Sciatic nerve (tissue), 2 donors: Measurements from ENCODE around the gene AIPL1. TPM values are rescaled to one million over a fixed set of nuclear protein-coding genes. Genes with fewer than 3 reads are reported as not detected.

Experiments used
- ATAC-seq: fragments of 200-7000 bp; cut with Tn5 transposase; one replicate; pipeline ENCODE4 v1.9.1; 2020; ENCODE audit warnings: mild to moderate bottlenecking, moderate library complexity
- DNase-seq: peaks from one replicate; pipeline ENCODE4 v3.0.0-alpha.2; 2020; ENCODE audit warnings: low spot score
- intact Hi-C: fragments of 100-400 bp; cut with DNase I; formaldehyde crosslinking; loops from one replicate; pipeline ENCODE4 v1.14.2; 2022
- total RNA-seq: library from RNA; stranded (reverse); fragmentation: NEBNext Ultra II Directional; extraction: Animal tissue kit (Norgen Biotek cat#: 25700); gene quantifications from one replicate; pipeline ENCODE4 v1.2.1, GENCODE V29; 2021
- donor health status: DM: no; HTN: no; CAD: no.
- donor health status: DM: no; HTN: no; CAD: no.

AIPL1 gene
- total RNA-seq, 1 donor from 2014 or later, result not detected

DNA sequence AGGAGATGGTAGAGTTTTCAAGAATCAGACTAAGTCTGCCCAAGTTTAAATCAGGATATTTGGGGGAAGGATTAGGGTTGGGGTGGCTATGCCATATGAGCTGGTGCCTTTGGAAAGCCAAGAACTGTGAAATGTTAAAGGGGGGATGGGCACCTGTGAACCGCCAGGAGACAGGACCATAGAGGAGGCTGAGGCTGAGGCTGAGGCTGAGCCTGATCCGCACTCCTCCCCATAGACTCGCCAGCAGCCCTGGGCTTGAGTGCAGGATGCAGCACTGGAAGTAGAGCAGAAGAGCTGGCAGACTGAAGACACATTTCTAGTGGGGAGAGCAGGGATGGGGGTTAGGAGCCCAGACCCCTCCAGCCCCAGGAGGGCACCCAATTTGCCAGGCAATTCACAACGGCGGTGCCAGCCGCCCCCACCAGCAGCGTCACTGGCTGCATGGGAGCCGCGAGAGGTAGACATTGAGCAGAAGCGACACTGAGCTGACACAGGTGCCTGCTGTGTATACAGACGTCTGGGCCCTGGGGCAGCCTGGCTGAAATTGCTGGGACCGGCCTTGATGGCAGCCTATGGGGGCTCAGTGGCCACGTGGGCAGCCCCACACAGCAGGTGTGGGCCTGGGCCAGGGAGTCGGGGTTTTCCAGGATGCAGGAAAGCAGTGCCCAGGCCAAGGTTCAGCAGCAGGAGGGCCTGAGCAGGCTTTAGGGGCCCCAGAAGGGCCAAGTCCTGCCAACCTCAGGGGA is 18.5 kb upstream of the AIPL1 start:
- intact Hi-C loops, result no loop called here

DNA sequence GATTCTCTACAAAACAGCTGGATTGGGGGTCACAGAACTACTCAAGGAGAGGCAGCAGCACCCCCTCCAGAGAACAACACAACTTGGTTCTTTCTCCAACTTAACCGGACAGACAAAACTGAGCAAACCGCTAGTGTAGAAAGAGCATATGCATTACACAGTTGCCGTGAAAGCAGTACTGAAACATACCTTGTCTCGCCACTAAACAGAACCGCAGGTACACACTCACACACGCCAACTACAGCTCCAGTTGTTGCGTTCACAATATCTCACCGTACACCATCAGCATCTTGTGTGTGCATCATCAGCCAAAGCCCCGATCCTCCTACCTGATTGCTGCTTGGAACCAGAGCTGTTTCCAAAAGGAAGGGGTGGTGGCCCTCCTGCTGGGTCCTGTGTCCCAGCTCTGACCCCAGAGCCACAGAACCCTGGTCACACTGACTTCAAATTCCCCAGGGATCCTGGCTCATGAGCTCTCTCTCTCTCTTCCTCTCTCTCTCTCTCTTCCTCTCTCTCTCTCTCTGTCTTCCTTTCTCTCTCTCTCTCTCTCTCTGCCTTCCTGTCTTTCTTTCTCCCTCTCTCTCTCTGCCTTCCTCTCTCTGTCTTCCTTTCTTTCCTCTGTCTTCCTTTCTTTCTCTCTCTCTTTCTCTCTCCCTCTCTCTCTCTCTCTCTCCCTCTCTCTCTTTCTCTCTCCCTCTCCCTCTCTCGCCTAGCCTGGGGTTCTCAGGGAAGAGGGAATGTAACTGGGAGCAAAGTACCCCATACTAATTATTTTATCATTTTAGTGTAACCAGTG is 17.7 kb upstream of the AIPL1 start:
- ATAC-seq (no peak), DNase-seq (no peak)
- intact Hi-C loops, result no loop called here

More for the DNA sequence above, 18.5 kb upstream of the AIPL1 start:
- DNase-seq (no peak), ATAC-seq (no peak)

DNA sequence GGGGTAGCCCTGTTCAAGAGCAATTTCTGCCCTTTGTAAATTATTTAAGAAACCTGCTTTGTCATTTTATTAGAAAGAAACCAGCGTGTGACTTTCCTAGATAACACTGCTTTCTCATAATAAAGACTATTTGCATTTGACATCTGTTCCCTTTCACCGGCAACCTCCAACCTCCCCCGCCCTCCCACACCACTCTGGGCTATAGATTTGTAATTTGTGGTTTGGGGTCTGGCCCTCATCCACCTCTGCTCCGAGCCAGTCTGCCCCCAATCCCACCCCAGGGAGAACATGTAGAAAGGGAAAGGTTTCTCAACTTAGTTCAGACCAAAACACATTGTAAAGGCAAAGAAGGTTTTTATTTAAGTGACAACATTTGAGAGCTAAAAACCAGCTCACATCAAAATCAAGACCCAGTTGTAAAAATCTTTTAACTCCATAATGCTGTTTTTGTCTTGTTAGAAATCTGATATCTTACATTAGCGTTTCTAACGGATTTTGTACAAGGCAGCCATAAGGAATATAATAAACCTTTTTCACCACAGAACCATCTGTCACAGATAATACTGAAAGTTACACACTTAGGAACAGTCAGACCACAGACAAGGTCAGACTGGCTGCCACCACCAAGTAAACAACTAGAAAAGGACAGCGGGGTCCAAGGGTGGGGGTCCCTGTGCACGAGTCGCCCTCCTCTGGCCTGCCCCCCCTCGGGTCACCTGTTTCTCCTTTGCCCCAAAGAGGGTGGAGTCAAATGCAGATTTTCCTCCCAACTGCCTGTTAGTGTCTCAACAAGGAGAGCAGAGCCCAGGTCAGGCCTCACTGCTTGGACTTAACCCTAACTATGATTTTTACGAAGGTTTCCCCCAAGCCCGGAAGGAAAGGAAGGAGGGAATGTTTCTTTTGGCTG is 16.3 kb upstream of the AIPL1 start:
- intact Hi-C loops, result no loop called here
- DNase-seq, result no peak
- ATAC-seq, result peak; percentile 33

DNA sequence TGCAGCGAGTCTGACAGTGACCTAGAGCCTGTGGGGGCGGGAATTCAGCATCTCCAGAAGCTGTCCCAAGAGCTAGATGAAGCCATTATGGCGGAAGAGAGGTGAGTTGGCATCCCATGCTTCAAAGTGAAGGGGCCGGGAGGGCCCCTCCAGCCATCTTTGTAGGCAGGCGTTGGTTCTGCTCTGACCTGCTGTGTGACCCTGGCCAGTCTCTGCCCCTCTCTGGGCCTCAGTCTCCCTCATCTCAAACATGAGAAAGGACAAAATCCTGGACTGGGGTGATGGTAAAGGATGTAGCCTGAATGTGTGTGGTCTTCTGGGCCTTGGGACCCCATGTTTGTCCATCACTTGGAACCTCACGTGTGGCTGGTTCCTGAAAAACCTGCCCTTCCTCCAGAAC is 14.4 kb upstream of the AIPL1 start:
- intact Hi-C loops, result no loop called here
- no peak for DNase-seq
- no peak for ATAC-seq

DNA sequence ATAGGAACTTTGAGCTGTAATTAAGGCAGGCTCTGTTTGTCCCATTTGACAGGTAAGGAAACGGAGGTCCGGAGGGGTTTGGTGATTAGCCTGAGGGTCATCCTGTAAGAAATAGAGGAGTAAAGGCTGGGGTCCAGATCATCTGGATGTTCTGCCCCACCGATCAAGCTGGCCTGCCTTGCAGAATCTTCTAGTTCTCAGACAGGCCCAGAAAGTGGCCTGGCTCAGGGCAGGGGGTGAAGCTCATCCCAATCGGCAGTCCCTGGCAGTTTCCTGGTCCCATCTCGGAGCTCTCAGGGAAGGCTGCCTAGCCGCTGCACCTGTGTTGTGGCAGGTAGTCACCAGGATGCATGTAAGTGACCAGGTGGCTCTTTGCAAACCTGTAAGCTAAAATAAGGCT is 13.6 kb upstream of the AIPL1 start:
- DNase-seq (no peak), ATAC-seq (no peak)
- intact Hi-C loops, result no loop called here

DNA sequence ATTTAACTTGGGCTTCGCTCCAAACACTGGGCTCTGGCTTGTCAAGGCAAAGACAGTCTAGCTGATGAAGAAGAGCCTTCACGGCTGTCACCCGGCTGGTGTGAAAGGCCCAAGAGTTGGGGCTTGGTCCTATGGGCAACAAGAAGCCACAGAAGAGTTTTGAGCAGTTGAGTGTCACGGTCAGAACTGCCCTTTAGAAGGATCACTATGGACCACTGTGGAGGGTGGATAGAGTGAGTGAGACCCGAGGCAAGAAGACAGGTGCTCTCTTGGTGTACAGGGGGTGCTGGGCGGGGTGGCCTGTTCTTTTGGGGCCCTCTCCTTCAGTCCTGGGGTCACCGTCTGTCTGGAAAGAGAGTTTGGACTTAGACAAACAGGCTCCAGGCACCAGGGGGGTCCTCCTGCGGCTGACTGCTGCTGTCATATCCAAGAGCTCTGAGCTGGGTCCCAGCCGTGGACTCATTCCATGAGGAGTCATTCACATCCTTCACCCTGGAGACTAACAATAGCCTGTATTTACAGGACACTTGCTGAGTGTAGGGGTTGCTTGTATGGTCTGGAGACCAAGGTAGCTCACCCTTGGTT is 11.7 kb upstream of the AIPL1 start:
- DNase-seq (no peak), ATAC-seq (no peak)
- intact Hi-C loops, result no loop called here

DNA sequence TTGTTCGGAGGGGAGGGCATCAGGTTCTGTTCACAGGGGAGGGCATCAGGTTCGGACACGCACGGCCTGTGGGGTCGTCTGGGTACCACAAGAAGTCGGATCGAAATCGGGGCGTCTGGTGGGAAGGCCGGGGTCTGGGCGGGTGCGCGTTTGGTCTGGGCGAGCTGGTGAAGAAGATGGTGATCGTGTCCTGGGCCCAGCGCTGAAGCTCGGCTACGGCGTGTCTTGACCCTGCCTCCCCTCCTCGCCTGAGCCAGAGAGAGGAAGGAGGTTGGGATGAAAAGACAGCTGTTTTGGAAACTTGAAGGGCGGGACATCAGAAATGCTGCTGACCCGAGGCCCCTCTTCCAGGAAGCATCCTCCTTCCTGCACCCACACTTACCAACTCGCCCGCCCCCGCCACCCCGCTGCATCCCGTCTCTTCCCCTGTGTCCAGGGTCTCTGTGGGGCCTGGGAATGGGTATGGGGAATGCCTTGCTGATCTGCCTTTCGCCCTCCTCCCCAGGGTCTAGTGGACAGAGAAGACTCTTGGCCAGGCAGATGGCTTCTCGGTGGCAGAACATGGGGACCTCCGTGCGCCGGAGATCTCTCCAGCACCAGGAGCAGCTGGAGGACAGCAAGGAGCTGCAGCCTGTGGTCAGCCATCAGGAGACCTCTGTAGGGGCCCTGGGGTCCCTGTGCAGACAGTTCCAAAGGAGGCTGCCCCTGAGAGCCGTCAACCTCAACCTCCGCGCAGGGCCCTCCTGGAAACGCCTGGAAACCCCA is 9.8 kb upstream of the AIPL1 start:
- DNase-seq (no peak), ATAC-seq (no peak)
- intact Hi-C loops, result no loop called here

DNA sequence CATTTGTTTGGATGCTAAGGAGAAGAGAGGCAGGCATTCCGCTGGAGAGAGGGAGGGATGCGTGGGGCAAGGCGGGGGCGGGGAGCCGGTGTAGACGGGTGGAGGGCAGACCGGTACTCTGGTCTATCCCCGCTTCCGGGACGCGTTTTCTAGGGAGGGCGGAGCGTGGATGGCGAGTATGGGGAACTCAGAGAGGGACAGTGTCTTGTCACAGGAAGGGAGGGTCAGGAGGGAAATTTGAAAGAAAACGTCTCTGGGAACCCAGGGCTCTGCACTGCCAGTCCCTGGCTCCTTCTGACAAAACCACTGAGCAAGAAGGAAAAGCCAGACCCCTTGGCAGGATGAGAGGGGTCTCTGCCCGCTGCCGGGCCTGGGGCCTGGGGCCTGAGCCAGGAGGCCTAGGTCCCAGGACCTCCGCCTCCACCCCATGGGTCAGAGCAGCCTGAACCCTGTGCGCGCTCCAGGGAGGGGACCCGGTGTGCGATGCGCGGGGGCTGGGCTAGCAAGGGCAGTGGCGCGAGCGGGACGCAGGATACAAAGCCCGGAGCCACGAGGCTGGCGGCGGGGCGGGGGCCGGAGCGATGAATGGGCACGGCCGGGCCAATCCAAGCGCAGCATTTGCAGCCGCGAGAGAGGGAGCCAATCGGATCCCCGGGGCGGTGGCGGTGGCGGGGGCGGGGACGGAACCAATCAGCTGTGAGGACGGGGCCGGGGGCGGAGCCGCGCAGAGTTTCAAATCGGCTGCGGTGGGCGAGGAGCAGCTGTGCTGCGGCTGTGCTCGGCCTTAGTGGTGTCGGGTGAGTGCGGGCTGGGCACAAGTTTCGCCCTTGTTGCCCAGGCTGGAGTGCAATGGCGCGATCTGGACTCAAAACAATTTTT is 9.0 kb upstream of the AIPL1 start, which contains the start of gene PIMREG:
TSS of gene PIMREG (plus strand) at position 764 of the 879 bp plus-strand sequence. CDS start 656 bp downstream, outside the sequence.
- ATAC-seq, result peak; percentile 99
- DNase-seq, result peak; percentile 95
- intact Hi-C loops, result no loop called here

DNA sequence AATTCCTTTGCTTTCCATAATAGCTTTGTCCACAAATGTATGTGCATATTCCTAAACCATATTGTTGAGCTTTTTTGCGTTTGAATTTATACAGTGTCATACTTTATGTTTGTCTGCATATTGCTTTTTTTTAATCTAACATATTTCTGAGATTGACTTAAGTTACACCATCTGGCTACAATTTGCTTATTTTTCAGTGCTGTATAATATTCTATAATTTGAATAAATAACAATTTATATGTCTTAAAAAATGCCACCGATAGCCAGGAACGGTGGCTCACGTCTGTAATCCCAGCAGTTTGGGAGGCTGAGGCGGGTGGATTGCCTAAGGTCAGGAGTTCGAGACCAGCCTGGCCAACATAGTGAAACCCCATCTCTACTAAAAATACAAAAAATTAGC is 7.9 kb upstream of the AIPL1 start:
- ATAC-seq (no peak), DNase-seq (no peak)
- intact Hi-C loops, result no loop called here

DNA sequence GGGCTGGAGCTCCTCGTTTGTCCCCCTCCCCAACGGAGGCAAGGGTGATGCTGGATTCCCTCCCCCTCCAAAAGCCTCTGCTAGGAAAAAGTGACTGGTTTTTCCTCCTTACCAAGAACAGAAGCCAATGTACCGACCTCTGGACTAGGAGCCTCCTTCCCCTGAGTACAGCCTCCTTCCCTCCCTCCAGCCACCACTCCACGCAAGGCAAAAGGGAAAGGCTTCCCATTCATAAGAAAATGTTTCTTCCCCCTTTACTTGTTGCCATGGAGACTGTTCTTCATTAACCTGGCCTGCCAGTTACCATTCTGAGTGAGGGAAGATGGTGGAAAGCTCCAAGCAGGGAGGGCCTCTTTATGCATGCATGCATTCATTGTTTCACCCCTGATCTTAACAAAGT is 5.0 kb upstream of the AIPL1 start:
- intact Hi-C loops, result no loop called here
- DNase-seq, result no peak
- no peak for ATAC-seq

DNA sequence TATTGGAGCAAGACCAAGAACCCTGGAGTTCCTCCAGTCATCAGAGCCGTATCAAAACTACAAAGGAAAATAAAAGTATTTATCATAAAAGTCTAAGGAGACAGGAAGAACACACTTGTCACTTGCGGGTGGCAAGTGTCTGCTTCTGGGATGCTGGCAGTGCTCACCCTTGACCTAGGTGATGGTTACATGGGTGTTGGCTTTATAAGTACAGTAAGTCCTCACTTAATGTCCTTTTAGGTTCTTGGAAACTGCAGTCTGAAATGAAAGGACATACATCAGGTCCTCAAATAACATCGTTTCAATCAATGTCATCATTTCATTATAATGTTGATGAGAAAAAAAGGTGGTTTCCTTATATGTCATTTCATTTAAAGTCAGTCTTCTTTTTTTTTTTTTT is 3.0 kb upstream of the AIPL1 start:
- ATAC-seq (no peak), DNase-seq (no peak)
- intact Hi-C loops, result no loop called here

DNA sequence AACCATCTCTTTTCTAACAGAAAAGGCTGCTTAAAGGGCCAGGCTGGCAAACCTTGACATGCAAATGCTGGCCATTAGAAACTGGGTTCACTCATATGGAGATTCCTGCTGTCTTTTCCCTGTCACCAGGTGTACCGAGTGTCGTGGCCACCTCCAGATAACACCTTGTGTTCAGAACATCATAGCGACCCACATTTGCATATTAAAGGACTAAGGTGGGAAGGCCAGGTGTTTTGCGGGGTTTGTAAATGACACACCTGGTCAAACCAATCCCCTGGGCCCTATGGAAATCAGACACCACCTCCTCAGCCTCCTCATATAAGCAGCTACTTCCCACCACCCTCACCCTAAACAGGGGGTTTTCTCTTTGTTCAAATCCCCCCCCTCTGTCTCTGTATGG is 2.5 kb upstream of the AIPL1 start:
- ATAC-seq (no peak), DNase-seq (no peak)
- intact Hi-C loops, result no loop called here

DNA sequence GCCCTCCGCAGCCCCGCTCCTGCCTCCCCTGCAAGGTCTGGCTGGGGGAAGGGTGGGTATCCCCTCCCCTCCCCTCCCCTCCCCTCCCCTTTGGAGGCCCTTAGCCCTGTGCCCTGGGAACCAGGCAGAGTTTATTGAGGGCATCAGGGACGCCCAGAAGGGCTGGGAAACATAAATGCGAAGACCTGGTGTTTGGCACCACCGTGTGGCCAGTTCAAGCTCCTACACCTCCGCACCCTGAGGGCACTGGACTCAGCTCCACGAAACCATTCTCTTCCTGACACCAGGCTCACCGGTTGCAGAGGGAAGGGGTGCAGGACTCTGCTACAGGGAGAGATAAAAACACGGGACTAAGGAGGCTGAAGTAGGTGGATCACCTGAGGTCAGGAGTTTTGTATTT is 1.0 kb upstream of the AIPL1 start:
- intact Hi-C loops, result no loop called here
- peak; percentile 91 for ATAC-seq

DNA sequence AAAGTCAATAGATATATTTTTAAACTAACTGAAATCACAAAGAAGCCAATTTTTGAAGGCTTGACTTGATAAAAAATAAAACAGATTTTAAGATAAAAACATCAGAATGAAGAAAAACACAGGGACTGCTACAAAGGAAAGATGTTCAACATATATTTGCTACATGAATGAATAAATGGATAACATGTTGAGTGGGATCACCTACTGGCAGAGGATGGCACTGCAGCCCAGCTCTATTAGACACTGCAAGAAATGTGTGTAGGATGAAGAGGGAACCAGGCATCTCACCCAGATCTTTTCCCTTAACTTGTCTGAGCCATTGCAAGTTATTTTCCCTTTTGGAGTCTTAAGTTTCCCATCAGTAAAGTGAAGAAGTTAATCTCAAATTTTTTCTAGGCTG is 4.2 kb downstream of the AIPL1 start:
- DNase-seq (no peak), ATAC-seq (no peak)
- intact Hi-C loops, result no loop called here

More for the DNA sequence above, 1.0 kb upstream of the AIPL1 start:
- peak; percentile 73 for DNase-seq

DNA sequence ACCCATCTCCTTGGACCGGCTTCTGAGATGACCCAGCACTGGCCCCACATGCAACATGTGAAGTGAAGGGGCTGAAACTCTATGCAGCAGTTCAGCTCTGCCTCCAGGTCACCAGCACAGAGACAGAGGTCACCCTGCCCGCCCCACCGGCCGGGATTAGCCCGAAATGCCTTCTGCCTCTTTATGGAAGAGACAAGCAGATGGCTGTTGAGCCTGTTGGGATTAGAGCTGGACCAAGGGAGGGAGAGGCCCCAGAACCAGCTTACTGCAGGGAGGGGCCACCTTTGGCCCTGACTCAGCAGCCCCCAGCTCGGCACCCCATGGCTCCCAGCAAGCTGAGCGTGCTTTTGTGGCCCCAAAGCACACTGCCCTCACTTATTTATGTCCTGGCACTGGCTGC is 5.7 kb downstream of the AIPL1 start:
- ATAC-seq (no peak), DNase-seq (no peak)
- intact Hi-C loops, result no loop called here

DNA sequence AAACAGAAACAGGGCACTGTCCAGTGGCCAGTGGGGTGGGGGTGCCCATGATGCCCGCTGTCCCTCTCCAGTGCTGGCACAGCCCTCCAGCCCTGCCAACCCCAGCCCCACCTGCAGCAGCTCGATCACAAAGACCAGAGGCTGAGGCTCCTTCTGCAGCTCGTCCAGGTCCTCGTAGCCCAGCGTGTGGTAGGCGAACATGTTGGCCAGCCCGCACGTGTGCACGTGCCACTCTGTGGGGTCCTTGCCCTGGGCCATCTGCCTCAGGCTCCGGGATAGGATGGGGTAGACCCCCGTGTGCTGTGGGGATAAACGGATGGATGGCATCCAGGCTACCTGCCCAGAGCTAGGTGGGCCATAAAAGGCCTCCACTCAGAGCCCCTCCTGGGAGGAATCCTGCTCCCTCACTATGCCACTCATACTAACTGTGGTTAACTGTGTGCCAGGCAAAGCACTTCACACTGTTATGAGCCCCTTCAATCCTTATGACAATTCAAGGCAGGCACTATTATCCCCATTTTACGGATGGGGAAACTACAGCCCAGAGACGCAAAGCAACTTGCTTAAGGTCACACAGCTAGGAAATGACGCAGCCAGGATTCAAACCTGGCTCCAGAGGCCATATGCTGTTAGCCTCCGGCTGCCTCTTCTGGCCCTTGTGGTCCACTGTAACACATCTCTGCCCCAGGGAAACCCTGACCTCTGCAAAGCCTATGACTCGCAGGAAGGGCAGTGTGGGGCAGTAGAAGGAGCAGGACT is 6.5 kb downstream of the AIPL1 start:
- DNase-seq (no peak), ATAC-seq (no peak)
- intact Hi-C loops, result no loop called here

DNA sequence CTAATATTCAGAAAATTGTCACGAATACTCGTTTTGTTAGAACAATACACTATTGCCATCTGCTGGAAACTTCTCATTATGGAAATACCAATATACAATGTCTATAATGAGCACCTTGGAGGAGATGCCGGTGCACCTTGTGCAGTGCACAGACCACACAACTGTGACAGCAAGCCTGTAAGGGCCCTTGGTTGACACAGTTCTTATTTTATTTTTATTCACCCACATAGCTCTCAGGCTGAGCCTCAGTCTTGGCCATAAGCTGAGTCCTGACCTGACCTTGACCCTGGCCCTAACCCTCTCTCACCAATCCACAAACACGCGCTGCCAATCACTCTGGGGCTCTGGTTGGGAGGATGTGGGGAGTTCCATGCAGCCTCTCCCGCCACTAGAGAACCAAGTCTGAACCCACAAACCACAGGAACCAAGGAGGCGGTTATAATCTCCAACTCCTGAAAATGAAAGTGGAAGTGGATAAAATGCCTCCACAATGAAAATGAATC is 7.6 kb downstream of the AIPL1 start:
- intact Hi-C loops, result no loop called here
- DNase-seq, result no peak
- no peak for ATAC-seq
